Mononuclear cell (primary cell): Measurements from ENCODE around the gene EHBP1L1. TPM values are rescaled to one million over a fixed set of nuclear protein-coding genes. Genes with fewer than 3 reads are reported as not detected.

Experiments used
- H3K27me3 ChIP-seq: 2 replicates; pipeline ENCODE4 v1.6.0; 2011; ENCODE audit warnings: low read length, control low read depth; ENCODE audit not compliant: insufficient read depth
- H3K4me1 ChIP-seq: 2 replicates; pipeline ENCODE4 v1.5.1; 2011; ENCODE audit warnings: mild to moderate bottlenecking, low read length, control low read depth; ENCODE audit not compliant: insufficient read depth
- H3K4me3 ChIP-seq: 2 replicates; pipeline ENCODE4 v1.5.1; 2011; ENCODE audit warnings: mild to moderate bottlenecking, low read length, moderate library complexity
- H3K9me3 ChIP-seq: 2 replicates; pipeline ENCODE4 v1.5.1; 2011; ENCODE audit warnings: low read depth, mild to moderate bottlenecking, control low read depth, low read length
- total RNA-seq: library from RNA; depleted of rRNA; stranded (reverse); fragments of >200 nt; gene quantifications from one replicate; pipeline ENCODE4 v1.2.3, GENCODE V29; 2012

The EHBP1L1 gene
- total RNA-seq, 1 donor, result 79.1 TPM

- Histone ChIP-seq H3K4me1 (peaks cover 60% of the 10 kb centered on the region), H3K27me3 (no peaks in the 10 kb centered on the region), H3K9me3 (no peaks in the 10 kb centered on the region), H3K4me3 (no peak overlapping the region)
Observed at GRCh38 chr11:65565624-65566453, 10.0 kb upstream of the EHBP1L1 start.

- peak overlapping the region; percentile 60 for H3K4me3 ChIP-seq
- H3K27me3 ChIP-seq, result no peaks in the 10 kb centered on the region
- no peaks in the 10 kb centered on the region for H3K9me3 ChIP-seq
- H3K4me1 ChIP-seq, result peaks cover 83% of the 10 kb centered on the region
Observed at GRCh38 chr11:65569164-65569972, 6.5 kb upstream of the EHBP1L1 start.

- H3K4me3 ChIP-seq, result peak within 1 kb of the TSS; percentile 60
- no peaks in the 10 kb centered on the region for H3K9me3 ChIP-seq
- peaks cover 81% of the 10 kb centered on the region for H3K4me1 ChIP-seq
- no peaks in the 10 kb centered on the region for H3K27me3 ChIP-seq
Observed at GRCh38 chr11:65569973-65570918, 5.6 kb upstream of the EHBP1L1 start, which contains the start of gene ZNRD2. Gene ZNRD2 (plus strand): TSS chr11:65570477. CDS start chr11:65570492, 15 bp downstream.

DNA sequence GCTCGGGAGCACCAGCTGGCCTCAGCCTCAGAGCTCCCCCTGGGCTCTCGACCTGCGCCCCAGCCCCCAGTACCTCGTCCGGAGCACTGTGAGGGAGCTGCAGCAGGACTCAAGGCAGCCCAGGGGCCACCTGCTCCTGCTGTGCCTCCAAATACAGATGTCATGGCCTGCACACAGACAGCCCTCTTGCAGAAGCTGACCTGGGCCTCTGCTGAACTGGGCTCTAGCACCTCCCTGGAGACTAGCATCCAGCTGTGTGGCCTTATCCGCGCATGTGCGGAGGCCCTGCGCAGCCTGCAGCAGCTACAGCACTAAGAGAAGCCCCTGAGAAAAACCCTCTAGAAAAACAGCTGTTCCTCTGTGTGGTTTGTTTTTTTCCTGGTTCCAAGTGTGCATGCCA, 4.4 kb upstream of the EHBP1L1 start:
- peaks cover 75% of the 10 kb centered on the region for H3K4me1 ChIP-seq
- H3K4me3 ChIP-seq, result no peak overlapping the region
- no peaks in the 10 kb centered on the region for H3K27me3 ChIP-seq
- no peaks in the 10 kb centered on the region for H3K9me3 ChIP-seq

GRCh38 chr11:65571940-65572339, 3.9 kb upstream of the EHBP1L1 start:
- no peaks in the 10 kb centered on the region for H3K27me3 ChIP-seq
- H3K9me3 ChIP-seq, result no peaks in the 10 kb centered on the region
- H3K4me1 ChIP-seq, result peaks cover 75% of the 10 kb centered on the region
- peak overlapping the region; percentile 67 for H3K4me3 ChIP-seq

DNA sequence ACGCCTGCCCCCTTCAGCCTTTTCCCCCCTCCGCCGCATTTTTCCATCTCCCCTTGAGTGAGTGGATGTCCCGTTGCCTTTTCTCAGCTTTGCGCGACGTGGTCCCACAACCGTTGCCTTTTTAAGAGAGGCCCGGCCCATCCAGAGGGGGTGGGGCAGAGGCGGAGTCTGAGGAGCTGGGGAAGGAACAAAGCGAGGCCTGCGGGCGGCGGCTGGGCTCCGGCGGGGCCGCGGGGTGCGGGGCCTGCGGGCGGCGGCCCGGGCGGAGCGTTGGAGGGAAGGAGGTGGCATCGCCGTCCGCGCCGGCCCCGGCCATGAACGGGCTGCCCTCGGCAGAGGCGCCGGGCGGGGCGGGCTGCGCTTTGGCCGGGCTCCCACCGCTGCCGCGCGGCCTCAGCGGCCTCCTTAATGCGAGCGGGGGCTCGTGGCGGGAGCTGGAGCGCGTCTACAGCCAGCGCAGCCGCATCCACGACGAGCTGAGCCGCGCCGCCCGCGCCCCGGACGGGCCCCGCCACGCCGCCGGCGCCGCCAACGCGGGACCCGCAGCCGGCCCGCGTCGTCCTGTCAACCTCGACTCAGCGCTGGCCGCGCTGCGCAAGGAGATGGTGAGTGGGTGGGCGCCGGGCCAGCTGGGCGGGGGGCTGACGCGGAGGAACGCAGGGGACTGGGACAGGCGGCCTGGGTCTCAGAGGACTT, 3.3 kb upstream of the EHBP1L1 start, which contains the start of gene FAM89B:
Gene FAM89B (plus strand): TSS at position 183 of the 696 bp plus-strand sequence. CDS start 132 bp downstream, at position 315.
- Histone ChIP-seq H3K9me3 (no peaks in the 10 kb centered on the region), H3K4me1 (peaks cover 75% of the 10 kb centered on the region), H3K4me3 (peak within 1 kb of the TSS; percentile 67), H3K27me3 (no peaks in the 10 kb centered on the region)

- Histone ChIP-seq H3K27me3 (no peaks in the 10 kb centered on the region), H3K4me3 (peak overlapping the region; percentile 67), H3K9me3 (no peaks in the 10 kb centered on the region), H3K4me1 (peaks cover 75% of the 10 kb centered on the region)
Observed at GRCh38 chr11:65573391-65574079, 2.3 kb upstream of the EHBP1L1 start.

- Histone ChIP-seq H3K4me1 (peaks cover 75% of the 10 kb centered on the region), H3K9me3 (no peaks in the 10 kb centered on the region), H3K27me3 (no peaks in the 10 kb centered on the region), H3K4me3 (peak overlapping the region; percentile 67)
Observed at GRCh38 chr11:65574109-65574810, 1.6 kb upstream of the EHBP1L1 start.

DNA sequence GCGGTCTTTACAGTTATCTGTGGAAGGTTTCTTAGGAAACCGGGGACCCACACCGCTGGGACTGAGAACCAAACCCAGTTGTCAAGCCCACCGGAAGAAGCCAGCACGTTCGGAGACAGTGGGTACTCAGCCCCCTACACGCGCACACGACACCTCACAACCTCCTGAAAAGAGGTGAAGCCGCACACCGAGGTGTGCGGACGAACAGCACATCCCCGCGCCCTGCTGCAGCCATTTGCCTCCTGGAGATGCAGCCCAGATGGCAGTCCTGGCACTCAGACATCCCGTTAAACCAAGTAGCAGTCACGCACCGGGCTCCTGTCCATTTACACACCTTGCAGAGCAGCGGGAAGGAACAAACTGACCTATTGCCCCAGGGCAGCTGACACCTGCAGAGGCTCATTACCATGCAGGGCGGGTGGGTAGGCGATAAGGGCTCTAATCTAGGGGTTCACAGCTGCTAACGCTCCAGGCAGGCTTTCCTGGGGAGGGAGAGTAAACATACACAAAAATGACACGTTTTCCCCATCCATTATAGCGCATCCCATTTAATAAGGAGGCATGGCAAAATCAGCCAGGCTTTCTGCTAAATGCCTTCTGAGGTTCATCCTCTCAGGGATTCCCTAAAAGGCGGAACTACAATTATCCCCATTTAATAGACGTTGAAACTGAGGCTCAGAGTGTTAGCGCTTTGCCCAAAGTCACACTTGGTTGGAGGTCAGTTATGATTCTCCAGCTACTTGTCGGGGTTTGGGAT, 864 bp upstream of the EHBP1L1 start:
- no peaks in the 10 kb centered on the region for H3K27me3 ChIP-seq
- H3K4me3 ChIP-seq, result peak overlapping the region; percentile 67
- H3K4me1 ChIP-seq, result peaks cover 73% of the 10 kb centered on the region
- H3K9me3 ChIP-seq, result no peaks in the 10 kb centered on the region

GRCh38 chr11:65576232-65576866, 496 bp downstream of the EHBP1L1 start:
- H3K4me1 ChIP-seq, result peaks cover 65% of the 10 kb centered on the region
- H3K4me3 ChIP-seq, result peak overlapping the region; percentile 76
- no peaks in the 10 kb centered on the region for H3K27me3 ChIP-seq
- H3K9me3 ChIP-seq, result no peaks in the 10 kb centered on the region

- peaks cover 57% of the 10 kb centered on the region for H3K4me1 ChIP-seq
- H3K4me3 ChIP-seq, result peak overlapping the region; percentile 76
- H3K27me3 ChIP-seq, result no peaks in the 10 kb centered on the region
Observed at GRCh38 chr11:65576867-65577755, 1.3 kb downstream of the EHBP1L1 start.

More at GRCh38 chr11:65576867-65577755, 1.3 kb downstream of the EHBP1L1 start:
- H3K9me3 ChIP-seq, result no peaks in the 10 kb centered on the region
